ENCODE results near the gene RAB3C. TPM values are rescaled to one million over a fixed set of nuclear protein-coding genes. Genes with fewer than 3 reads are reported as not detected.

Gene RAB3C
- total and polyA plus RNA-seq, 2 experiments from 2014 or later, result 15.0 to 30.6 TPM

- no peaks in the 10 kb centered on the region for H3K36me3 Mint-ChIP-seq (ENCODE audit: low read depth)
- H3K9me2 ChIP-seq (ENCODE audit: insufficient read depth), result no peaks in the 10 kb centered on the region
- no peak overlapping the region for H3K27ac Mint-ChIP-seq
- H3F3A ChIP-seq (replicated peaks; ENCODE audit: low read depth), result no peaks in the 10 kb centered on the region
- no peaks in the 10 kb centered on the region for H3K27me3 Mint-ChIP-seq (ENCODE audit: insufficient read depth, low read depth, poor library complexity)
- H3K4me3 Mint-ChIP-seq, result no peak overlapping the region
- DNase-seq (ENCODE audit: low spot score), result no peak
- no peaks in the 10 kb centered on the region for H4K20me1 ChIP-seq (replicated peaks; ENCODE audit: insufficient read depth)
- no peak overlapping the region for H3K4me3 ChIP-seq
- H3K4me2 ChIP-seq, result no peak overlapping the region
- no peaks in the 10 kb centered on the region for H3K79me2 ChIP-seq (replicated peaks; ENCODE audit: insufficient read depth)
- H3K27me3 ChIP-seq (ENCODE audit: insufficient read depth), result no peaks in the 10 kb centered on the region
- TF ChIP-seq NANOG (IDR thresholded peaks at IDR 0.05; ENCODE audit: borderline replicate concordance), result no peak
- TF ChIP-seq ETS1 (IDR thresholded peaks at IDR 0.05), result no peak
- no peak for TF ChIP-seq EZH2phosphoT487 (IDR thresholded peaks at IDR 0.05; ENCODE audit: unreplicated experiment)
- no peak for TF ChIP-seq EZH2 (IDR thresholded peaks at IDR 0.05; ENCODE audit: low read depth, unreplicated experiment)
- TF ChIP-seq REST (IDR thresholded peaks at IDR 0.05; ENCODE audit: unreplicated experiment), result no peak
- TF ChIP-seq ZNF462 (CRISPR knock-in tag; IDR thresholded peaks at IDR 0.05), result no peak
- no peak for ATAC-seq
- H3K27ac ChIP-seq (ENCODE audit: low read depth), result no peak overlapping the region
- H3K4me1 ChIP-seq (ENCODE audit: insufficient read depth), result no peaks in the 10 kb centered on the region
- no peaks in the 10 kb centered on the region for H3K9me3 Mint-ChIP-seq
- H3K36me3 ChIP-seq (ENCODE audit: insufficient read depth), result no peaks in the 10 kb centered on the region
- H2AFZ ChIP-seq, result no peak overlapping the region
- H3K4me1 Mint-ChIP-seq, result peaks cover 10% of the 10 kb centered on the region
Observed at GRCh38 chr5:58753446-58753845, 170.6 kb downstream of the RAB3C start.
